ENCODE results near the gene TLCD1. TPM values are rescaled to one million over a fixed set of nuclear protein-coding genes. Genes with fewer than 3 reads are reported as not detected.

TLCD1 gene
- total and polyA plus RNA-seq, 2 experiments from 2014 or later: 26.5 to 47.0 TPM

GRCh38 chr17:28760601-28761562, 34.8 kb upstream of the TLCD1 start (continued):
- TF ChIP-seq ZNF462 (CRISPR knock-in tag; IDR thresholded peaks at IDR 0.05) (no peak; the same call in 1 of the 2 replicates), EZH2 (IDR thresholded peaks at IDR 0.05; ENCODE audit: low read depth, unreplicated experiment) (no peak), POLR2AphosphoS5 (IDR thresholded peaks at IDR 0.05; ENCODE audit: low read depth) (no peak), STAT1 (IDR thresholded peaks at IDR 0.05; ENCODE audit: unreplicated experiment) (no peak), REST (IDR thresholded peaks at IDR 0.05; ENCODE audit: unreplicated experiment) (no peak)

All from GM23338 (cell line).